H1 (cell line): ENCODE measurements around the gene LOXHD1. TPM values are rescaled to one million over a fixed set of nuclear protein-coding genes. Genes with fewer than 3 reads are reported as not detected.

Experiments used
- CTCF ChIA-PET: fragments of 300-600 bp; sonication (Branson Sonifier 250); formaldehyde crosslinking; loops from one replicate; lab custom pipeline; 2021; ENCODE audit not compliant: partially characterized antibody; lab: Charles Lee
- POLR2A ChIA-PET: fragments of 300-600 bp; sonication (Branson Sonifier 250); formaldehyde crosslinking; loops from one replicate; lab custom pipeline; 2021; ENCODE audit warnings: inconsistent platforms; ENCODE audit not compliant: partially characterized antibody; lab: Charles Lee
- DNase-seq, 2 experiments: peaks; one replicate each; pipeline versions ENCODE4 v3.0.0 to v3.0.0-alpha.2; 2010 to 2022; ENCODE audit warnings: low spot score in 2 of 2, low read depth in 1 of 2, mixed read lengths in 1 of 2
- FAIRE-seq: peaks from 2 replicates; lab custom pipeline; 2011; peaks lifted over from hg19 to GRCh38; lab: Jason Lieb, UNC
- H2AFZ ChIP-seq: 2 replicates; pipeline ENCODE4 v1.8.1; 2012; ENCODE audit warnings: low read length, inconsistent platforms
- H2AK5ac ChIP-seq: 2 replicates; pipeline ENCODE4 v1.6.1; 2013; ENCODE audit warnings: low read depth, low read length
- H2BK120ac ChIP-seq: replicated peaks from 2 replicates; pipeline ENCODE3; 2013; ENCODE audit warnings: low read depth, low read length, inconsistent platforms
- H2BK12ac ChIP-seq: 2 replicates; pipeline ENCODE4 v1.6.1; 2013; ENCODE audit warnings: low read depth, low read length
- H2BK15ac ChIP-seq: 2 replicates; pipeline ENCODE4 v1.6.1; 2013; ENCODE audit warnings: low read length
- H2BK20ac ChIP-seq: 2 replicates; pipeline ENCODE4 v1.6.1; 2013; ENCODE audit warnings: low read length
- H2BK5ac ChIP-seq: 2 replicates; pipeline ENCODE4 v1.6.1; 2013; ENCODE audit warnings: low read depth, low read length
- H3K14ac ChIP-seq: 2 replicates; pipeline ENCODE4 v1.6.1; 2013; ENCODE audit warnings: inconsistent platforms; ENCODE audit not compliant: insufficient read length
- H3K18ac ChIP-seq: 2 replicates; pipeline ENCODE4 v1.6.1; 2013; ENCODE audit warnings: low read length; ENCODE audit errors: extremely low read depth
- H3K23ac ChIP-seq: 2 replicates; pipeline ENCODE4 v1.6.1; 2013; ENCODE audit warnings: inconsistent platforms; ENCODE audit not compliant: insufficient read length
- H3K23me2 ChIP-seq: 2 replicates; pipeline ENCODE4 v1.6.1; 2013; ENCODE audit warnings: low read depth, low read length
- H3K27ac ChIP-seq: 2 replicates; pipeline ENCODE4 v1.6.1; 2011; ENCODE audit warnings: low read depth, low read length, inconsistent platforms
- H3K27me3 ChIP-seq, 4 experiments: replicated peaks in 1 of 4; 1 replicate in 1 of 4; 2 replicates in 3 of 4; pipeline versions ENCODE4 v1.6.1 to v1.8.1; 2011 to 2013; ENCODE audit warnings: low read length in 3 of 4, mild to moderate bottlenecking in 3 of 4, inconsistent platforms in 2 of 4, mixed read lengths in 2 of 4, moderate library complexity in 1 of 4; ENCODE audit not compliant: control insufficient read depth in 3 of 4, insufficient read depth in 3 of 4; ENCODE audit errors: extremely low read depth in 1 of 4
- H3K36me3 ChIP-seq, 4 experiments: 2 replicates each; pipeline versions ENCODE4 v1.6.1 to v1.8.1; 2011 to 2013; ENCODE audit warnings: mild to moderate bottlenecking in 4 of 4, low read length in 3 of 4, moderate library complexity in 2 of 4, control low read depth in 1 of 4, inconsistent platforms in 1 of 4; ENCODE audit not compliant: insufficient read depth in 4 of 4, control insufficient read depth in 2 of 4
- H3K4ac ChIP-seq: replicated peaks from 2 replicates; pipeline ENCODE3; 2013; ENCODE audit warnings: low read length, low read depth, mixed read lengths, inconsistent platforms; ENCODE audit not compliant: insufficient read length
- H3K4me1 ChIP-seq, 4 experiments: replicated peaks in 1 of 4; 1 replicate in 1 of 4; 2 replicates in 3 of 4; pipeline versions ENCODE4 v1.6.1 to v1.8.1; 2011 to 2013; ENCODE audit warnings: low read length in 3 of 4, inconsistent platforms in 2 of 4, mixed read lengths in 1 of 4; ENCODE audit not compliant: insufficient read depth in 4 of 4, control insufficient read depth in 3 of 4
- H3K4me2 ChIP-seq, 2 experiments: 2 replicates each; pipeline versions ENCODE4 v1.6.1 to v1.8.1; 2011 to 2013; ENCODE audit warnings: low read depth in 2 of 2, low read length in 2 of 2, control low read depth in 1 of 2, inconsistent platforms in 1 of 2, mild to moderate bottlenecking in 1 of 2; ENCODE audit not compliant: insufficient read depth in 1 of 2
- H3K4me3 ChIP-seq, 4 experiments: fragments of 200-600, 300-600 bp in 1 of 4; sonication (generic), shearing (Covaris generic), sonication (Bioruptor Twin) in 1 of 4; 2 replicates each; pipeline versions ENCODE4 v1.5.1 to v1.8.1; 2011 to 2016; ENCODE audit warnings: low read length in 4 of 4, low read depth in 3 of 4, control low read depth in 2 of 4, inconsistent platforms in 2 of 4, mild to moderate bottlenecking in 2 of 4, mixed read lengths in 1 of 4, moderate library complexity in 1 of 4; ENCODE audit not compliant: insufficient read depth in 2 of 4; ENCODE audit errors: extremely low read depth in 1 of 4
- H3K56ac ChIP-seq: replicated peaks from 2 replicates; pipeline ENCODE3; 2013; ENCODE audit warnings: low read depth, mild to moderate bottlenecking, mixed read lengths, low read length, inconsistent platforms; ENCODE audit not compliant: insufficient read length
- H3K79me1 ChIP-seq: 2 replicates; pipeline ENCODE4 v1.6.1; 2013; ENCODE audit warnings: low read depth, low read length, control low read depth
- H3K79me2 ChIP-seq, 2 experiments: 2 replicates each; pipeline versions ENCODE4 v1.6.1 to v1.8.1; 2012 to 2013; ENCODE audit warnings: low read length in 2 of 2, mild to moderate bottlenecking in 2 of 2, inconsistent platforms in 1 of 2; ENCODE audit not compliant: insufficient read depth in 2 of 2, control insufficient read depth in 1 of 2
- H3K9ac ChIP-seq, 4 experiments: replicated peaks in 1 of 4; 1 replicate in 1 of 4; 2 replicates in 3 of 4; pipeline versions ENCODE4 v1.6.1 to v1.8.1; 2011 to 2013; ENCODE audit warnings: low read depth in 3 of 4, low read length in 3 of 4, control low read depth in 2 of 4, mild to moderate bottlenecking in 2 of 4, moderate library complexity in 2 of 4, inconsistent platforms in 1 of 4; ENCODE audit errors: extremely low read depth in 1 of 4
- H3K9me3 ChIP-seq, 2 experiments: 2 replicates each; pipeline versions ENCODE4 v1.6.1 to v1.8.1; 2012 to 2013; ENCODE audit warnings: mild to moderate bottlenecking in 2 of 2, moderate library complexity in 2 of 2, control low read depth in 1 of 2, inconsistent platforms in 1 of 2, low read depth in 1 of 2, low read length in 1 of 2, mixed read lengths in 1 of 2; ENCODE audit not compliant: insufficient read depth in 2 of 2
- H4K20me1 ChIP-seq, 2 experiments: replicated peaks in 1 of 2; 2 replicates each; pipeline versions ENCODE3 to v1.8.1; 2011 to 2013; ENCODE audit warnings: inconsistent platforms in 2 of 2, low read length in 2 of 2, mild to moderate bottlenecking in 1 of 2; ENCODE audit not compliant: insufficient read depth in 2 of 2, control insufficient read depth in 1 of 2
- H4K5ac ChIP-seq: 2 replicates; pipeline ENCODE4 v1.6.1; 2013; ENCODE audit warnings: low read length, low read depth, mixed read lengths, inconsistent platforms; ENCODE audit not compliant: insufficient read length
- H4K8ac ChIP-seq: 2 replicates; pipeline ENCODE4 v1.8.0; 2013; ENCODE audit warnings: mild to moderate bottlenecking, moderate library complexity, low read length, inconsistent platforms; ENCODE audit not compliant: insufficient read depth; ENCODE audit errors: extremely low read depth
- H4K91ac ChIP-seq: replicated peaks from 2 replicates; pipeline ENCODE3; 2013; ENCODE audit warnings: low read length, mixed read lengths, inconsistent platforms; ENCODE audit not compliant: insufficient read length
- POLR2AphosphoS5 ChIP-seq: IDR thresholded peaks from 2 replicates; pipeline ENCODE4 v1.6.1; 2011; ENCODE audit warnings: low read depth, low read length
- TAF7 ChIP-seq: optimal IDR thresholded peaks from 2 replicates; pipeline ENCODE3; 2011; ENCODE audit warnings: low read depth, mild to moderate bottlenecking, inconsistent platforms, low read length, moderate library complexity, borderline replicate concordance
- WGBS, 2 experiments: shearing (Covaris generic) in 1 of 2; methylation state at CpG; one replicate each; pipeline versions ENCODE4 v1.1.6 to v1.1.7; 2013 to 2015; ENCODE audit warnings: low lambda C conversion rate in 2 of 2, mixed read lengths in 2 of 2, inconsistent platforms in 1 of 2, low coverage in 1 of 2, missing lambda C conversion rate in 1 of 2; ENCODE audit not compliant: insufficient replicate concordance in 2 of 2, insufficient coverage in 1 of 2, insufficient read length in 1 of 2; ENCODE audit errors: extremely low coverage in 1 of 2, missing lambda C conversion rate in 1 of 2; 5-methylcytosine and 5-hydroxymethylcytosine counted together
- polyA plus RNA-seq, 7 experiments: library from polyadenylated mRNA; depleted of rRNA in 3 of 7; stranded (reverse) in 5 of 7; unstranded in 2 of 7; fragments of >200 nt in 5 of 7; fragments of 200-250 nt in 2 of 7; gene quantifications; 1 replicate in 5 of 7; 2 replicates in 1 of 7; 4 replicates in 1 of 7; pipeline versions ENCODE4 v1.2.1 to v1.2.3, GENCODE V29; 2011 to 2013; ENCODE audit warnings: missing spikeins in 2 of 7, mixed read lengths in 2 of 7
- total RNA-seq: library from RNA; stranded (reverse); fragmentation: NEBNext Ultra II Directional; extraction: Animal tissue kit (Norgen Biotek cat#: 25700); gene quantifications from 2 replicates; pipeline ENCODE4 v1.2.1, GENCODE V29; 2021

Gene LOXHD1
- total and polyA plus RNA-seq, 2 of the 8 experiments (the other 6 are each of a cell fraction or from before 2014, with no cell fraction given): 0.02 TPM; not detected in 1

- Histone ChIP-seq H3K9ac (no peak overlapping the region), H3K9me3 (no peaks in the 10 kb centered on the region), H3K27ac (no peak overlapping the region), H2BK5ac (no peak overlapping the region), H3K23ac (no peak overlapping the region), H3K79me1 (no peaks in the 10 kb centered on the region), H3K79me2 (no peaks in the 10 kb centered on the region; a peak in 1 of 4 replicates), H4K5ac (no peak overlapping the region), H2BK15ac (no peak overlapping the region), H2BK20ac (no peak overlapping the region), H3K4me2 (no peak overlapping the region), H2BK12ac (no peak overlapping the region), H3K4me3 (no peak overlapping the region), H3K27me3 (no peaks in the 10 kb centered on the region; a peak in 1 of 7 replicates), H4K8ac (no peak overlapping the region), H3K56ac (no peak overlapping the region), H2BK120ac (no peak overlapping the region), H3K23me2 (peaks cover 2% of the 10 kb centered on the region; the same call in 1 of the 2 replicates), H3K14ac (no peak overlapping the region), H2AFZ (no peak overlapping the region), H3K4ac (no peak overlapping the region), H4K91ac (no peak overlapping the region), H3K4me1 (peaks cover 0 to 25% (median 16%) of the 10 kb centered on the region in 4 experiments; a peak in 6 of 7 replicates), H2AK5ac (no peak overlapping the region), H4K20me1 (no peaks in the 10 kb centered on the region), H3K18ac (no peak overlapping the region), H3K36me3 (no peaks in the 10 kb centered on the region)
- 91% methylated on average over 4 of the region's 4 CpGs; no CpG with 5 or more reads in 1 of the 2 experiments for WGBS, 2 experiments
- ChIA-PET POLR2A (interaction anchor here (0.6 to 2.4 kb wide), 2 partner anchors 10 to 13 kb away, joined by 3 to 7 read pairs; no protein-coding TSS in a partner anchor), CTCF (no interaction called here)
- TF ChIP-seq TAF7: no peak
- TF ChIP-seq POLR2AphosphoS5: no peak
- DNase-seq (no peak), FAIRE-seq (no peak)
Measured at GRCh38 chr18:46429130-46429529, 227.9 kb downstream of the LOXHD1 start.
